ENCODE results near the gene RALGAPA1. TPM values are rescaled to one million over a fixed set of nuclear protein-coding genes. Genes with fewer than 3 reads are reported as not detected.

RALGAPA1 gene
- total RNA-seq, 2 donors from 2014 or later: 38.9 to 60.2 TPM

DNA sequence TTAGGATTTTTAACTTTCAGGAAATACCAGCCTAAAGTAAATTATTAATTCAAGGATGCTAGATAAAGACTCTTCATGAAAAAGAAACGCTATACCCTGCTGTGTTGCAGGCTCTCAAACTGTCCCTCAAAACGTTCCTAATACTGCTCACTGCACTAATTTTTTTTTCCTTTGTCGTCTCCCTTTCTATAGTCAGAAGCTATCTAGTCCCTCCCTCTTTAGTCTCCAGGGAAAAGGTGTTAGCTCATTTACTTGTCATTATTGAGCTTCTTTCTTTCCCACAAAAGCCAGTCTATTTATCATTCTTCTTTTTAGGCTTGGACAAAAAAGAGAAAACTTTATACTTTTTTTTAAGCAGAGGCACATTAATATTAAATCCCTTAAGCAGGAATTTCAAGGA, 305.4 kb downstream of the RALGAPA1 start:
- Mint-ChIP-seq H3K27me3 (peaks cover 30 to 43% of the 10 kb centered on the region in 2 donors), H3K27ac (no peak overlapping the region), H3K9me3 (no peaks in the 10 kb centered on the region), H3K4me1 (ENCODE audit: low read depth in 2 of 2) (peaks cover 0 to 3% of the 10 kb centered on the region in 2 donors), H3K36me3 (peaks cover 4% of the 10 kb centered on the region), H3K4me3 (no peak overlapping the region)
- no peak for DNase-seq (ENCODE audit: low spot score)
- no peak for ATAC-seq

- H3K4me1 Mint-ChIP-seq (ENCODE audit: low read depth in 2 of 2): no peaks in the 10 kb centered on the region
- DNase-seq (ENCODE audit: low spot score): no peak
Observed at GRCh38 chr14:35499180-35499579, 309.9 kb downstream of the RALGAPA1 start.

GRCh38 chr14:35495278-35495677, 313.8 kb downstream of the RALGAPA1 start:
- Mint-ChIP-seq H3K27ac (no peak overlapping the region), H3K27me3 (peaks cover 31 to 48% of the 10 kb centered on the region in 2 donors), H3K9me3 (peaks cover 3% of the 10 kb centered on the region), H3K36me3 (peaks cover 10% of the 10 kb centered on the region), H3K4me1 (ENCODE audit: low read depth in 2 of 2) (no peaks in the 10 kb centered on the region), H3K4me3 (no peak overlapping the region)
- DNase-seq (ENCODE audit: low spot score): no peak
- no peak for ATAC-seq

More at GRCh38 chr14:35499180-35499579, 309.9 kb downstream of the RALGAPA1 start:
- ATAC-seq: no peak
- no peak overlapping the region for H3K4me3 Mint-ChIP-seq
- peaks cover 4% of the 10 kb centered on the region for H3K36me3 Mint-ChIP-seq
- H3K27me3 Mint-ChIP-seq: peaks cover 36 to 60% of the 10 kb centered on the region in 2 donors
- no peaks in the 10 kb centered on the region for H3K9me3 Mint-ChIP-seq
- no peak overlapping the region for H3K27ac Mint-ChIP-seq

DNA sequence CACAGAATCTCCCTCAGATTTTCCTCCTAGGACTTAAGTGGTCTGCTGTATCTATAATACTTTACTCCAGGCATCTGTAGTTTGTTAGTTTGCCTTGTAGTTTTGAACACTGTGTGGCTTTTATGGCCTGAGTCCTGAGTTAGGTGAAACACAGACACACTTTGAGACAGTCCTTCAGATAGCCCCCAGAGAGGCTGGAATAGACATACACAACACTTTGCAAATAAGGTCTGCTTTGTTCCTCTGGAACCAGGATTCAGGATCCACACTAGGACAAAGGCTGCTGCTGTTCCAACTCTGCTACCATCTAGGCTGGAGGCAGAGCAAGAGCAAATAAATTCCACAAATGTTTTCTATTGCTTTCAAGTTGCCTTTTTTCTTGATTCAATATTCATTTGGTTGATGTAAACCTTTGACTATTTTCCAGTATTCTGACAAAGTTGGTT, 316.5 kb downstream of the RALGAPA1 start:
- peaks cover 3% of the 10 kb centered on the region for H3K9me3 Mint-ChIP-seq
- no peak for ATAC-seq
- peaks cover 14 to 31% of the 10 kb centered on the region in 2 donors for H3K27me3 Mint-ChIP-seq
- no peaks in the 10 kb centered on the region for H3K4me1 Mint-ChIP-seq (ENCODE audit: low read depth in 2 of 2)
- no peak for DNase-seq (ENCODE audit: low spot score)
- peaks cover 6% of the 10 kb centered on the region for H3K36me3 Mint-ChIP-seq
- no peak overlapping the region for H3K4me3 Mint-ChIP-seq
- no peak overlapping the region for H3K27ac Mint-ChIP-seq

Other genes with a start within 250 kb of the RALGAPA1 start
- gene BRMS1L, start 17.0 kb upstream of the RALGAPA1 start, total RNA-seq: 1 to 10 TPM; 4.8 to 6.8 TPM